Astrocyte (in vitro differentiated cells and primary cell): ENCODE data around the gene F10. TPM values are rescaled to one million over a fixed set of nuclear protein-coding genes. Genes with fewer than 3 reads are reported as not detected.

ENCODE experiments used
- DNase-seq: peaks from one replicate; pipeline ENCODE4 v3.0.0-alpha.2; 2010; ENCODE audit warnings: low read depth
- FAIRE-seq: peaks from 2 replicates; lab custom pipeline; 2011; peaks lifted over from hg19 to GRCh38; lab: Jason Lieb, UNC
- H2AFZ ChIP-seq: 2 replicates; pipeline ENCODE4 v1.6.0; 2012; ENCODE audit warnings: low read depth, low read length, inconsistent platforms
- H3K27ac ChIP-seq: 2 replicates; pipeline ENCODE4 v1.5.1; 2011; ENCODE audit warnings: low read depth, low read length, inconsistent platforms
- H3K27me3 ChIP-seq: 2 replicates; pipeline ENCODE4 v1.6.0; 2011; ENCODE audit warnings: low read length, inconsistent platforms; ENCODE audit not compliant: insufficient read depth
- H3K36me3 ChIP-seq: 2 replicates; pipeline ENCODE4 v1.5.1; 2011; ENCODE audit warnings: low read length, inconsistent platforms; ENCODE audit not compliant: insufficient read depth
- H3K4me1 ChIP-seq: 2 replicates; pipeline ENCODE4 v1.5.1; 2011; ENCODE audit warnings: low read length, inconsistent platforms; ENCODE audit not compliant: insufficient read depth
- H3K4me2 ChIP-seq: 2 replicates; pipeline ENCODE4 v1.6.0; 2012; ENCODE audit warnings: low read length, inconsistent platforms
- H3K4me3 ChIP-seq: 2 replicates; pipeline ENCODE4 v1.5.1; 2011; ENCODE audit warnings: low read depth, mild to moderate bottlenecking, low read length, inconsistent platforms; ENCODE audit not compliant: insufficient read depth
- H3K79me2 ChIP-seq: 2 replicates; pipeline ENCODE4 v1.6.0; 2012; ENCODE audit warnings: mild to moderate bottlenecking, low read length, inconsistent platforms; ENCODE audit not compliant: insufficient read depth
- H3K9ac ChIP-seq: 2 replicates; pipeline ENCODE4 v1.6.0; 2012; ENCODE audit warnings: mild to moderate bottlenecking, low read length, inconsistent platforms
- H3K9me3 ChIP-seq: 2 replicates; pipeline ENCODE4 v1.5.1; 2012; ENCODE audit warnings: low read depth, mild to moderate bottlenecking, low read length, inconsistent platforms; ENCODE audit not compliant: insufficient read depth
- H4K20me1 ChIP-seq: 2 replicates; pipeline ENCODE4 v1.6.0; 2012; ENCODE audit warnings: low read length, inconsistent platforms; ENCODE audit not compliant: insufficient read depth
- H3K27ac Mint-ChIP-seq: one replicate; pipeline ENCODE4 v1.8.0; 2021; ENCODE audit warnings: mild to moderate bottlenecking, mixed read lengths; ENCODE audit not compliant: unreplicated experiment
- H3K27me3 Mint-ChIP-seq: one replicate; pipeline ENCODE4 v1.8.0; 2021; ENCODE audit warnings: low read depth, mixed read lengths; ENCODE audit not compliant: unreplicated experiment
- H3K36me3 Mint-ChIP-seq: one replicate; pipeline ENCODE4 v1.8.0; 2021; ENCODE audit warnings: low read depth, mixed read lengths; ENCODE audit not compliant: unreplicated experiment
- H3K4me1 Mint-ChIP-seq: one replicate; pipeline ENCODE4 v1.8.0; 2021; ENCODE audit warnings: low read depth, mixed read lengths; ENCODE audit not compliant: unreplicated experiment
- H3K4me3 Mint-ChIP-seq: one replicate; pipeline ENCODE4 v1.8.0; 2021; ENCODE audit warnings: mild to moderate bottlenecking, moderate library complexity, mixed read lengths; ENCODE audit not compliant: unreplicated experiment
- H3K9me3 Mint-ChIP-seq: one replicate; pipeline ENCODE4 v1.8.0; 2021; ENCODE audit warnings: mild to moderate bottlenecking, mixed read lengths; ENCODE audit not compliant: unreplicated experiment
- CTCF ChIP-seq: IDR thresholded peaks from 2 replicates; pipeline ENCODE4 v1.5.1; 2011; ENCODE audit warnings: low read depth, mild to moderate bottlenecking, inconsistent platforms, low read length, moderate library complexity; ENCODE audit not compliant: insufficient read depth
- EZH2 ChIP-seq: IDR thresholded peaks from 2 replicates; pipeline ENCODE4 v1.6.1; 2012; ENCODE audit warnings: mild to moderate bottlenecking, low read length, inconsistent platforms; ENCODE audit not compliant: insufficient read depth
- total RNA-seq: library from RNA; stranded (reverse); gene quantifications from 2 replicates; pipeline ENCODE4 v1.2.1, GENCODE V29; 2021

F10 gene
- total RNA-seq, 1 donor from 2014 or later: 0.45 TPM

DNA sequence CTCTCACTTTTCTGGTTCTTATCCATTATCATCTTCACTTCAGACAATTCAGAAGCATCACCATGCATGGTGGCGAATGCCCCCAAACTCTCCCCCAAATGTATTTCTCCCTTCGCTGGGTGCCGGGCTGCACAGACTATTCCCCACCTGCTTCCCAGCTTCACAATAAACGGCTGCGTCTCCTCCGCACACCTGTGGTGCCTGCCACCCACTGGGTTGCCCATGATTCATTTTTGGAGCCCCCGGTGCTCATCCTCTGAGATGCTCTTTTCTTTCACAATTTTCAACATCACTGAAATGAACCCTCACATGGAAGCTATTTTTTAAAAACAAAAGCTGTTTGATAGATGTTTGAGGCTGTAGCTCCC is 2.8 kb upstream of the F10 start:
- H3K27me3 ChIP-seq: peaks cover 9% of the 10 kb centered on the region
- no peaks in the 10 kb centered on the region for H4K20me1 ChIP-seq
- no peaks in the 10 kb centered on the region for H3K79me2 ChIP-seq
- no peak for TF ChIP-seq EZH2
- FAIRE-seq: no peak
- no peak overlapping the region for H3K27ac ChIP-seq
- Mint-ChIP-seq H3K27ac (no peak overlapping the region), H3K4me3 (no peak overlapping the region), H3K27me3 (peaks cover 55% of the 10 kb centered on the region), H3K9me3 (no peaks in the 10 kb centered on the region), H3K4me1 (peaks cover 3% of the 10 kb centered on the region), H3K36me3 (no peaks in the 10 kb centered on the region)
- H3K9ac ChIP-seq: no peak overlapping the region
- H3K4me3 ChIP-seq: no peak overlapping the region
- H3K36me3 ChIP-seq: no peaks in the 10 kb centered on the region
- no peak overlapping the region for H3K4me2 ChIP-seq
- no peak for DNase-seq
- H3K9me3 ChIP-seq: no peaks in the 10 kb centered on the region
- H2AFZ ChIP-seq: no peak overlapping the region
- no peaks in the 10 kb centered on the region for H3K4me1 ChIP-seq

GRCh38 chr13:113120300-113121182 is 2.1 kb upstream of the F10 start:
- Mint-ChIP-seq H3K36me3 (no peaks in the 10 kb centered on the region), H3K9me3 (no peaks in the 10 kb centered on the region), H3K27me3 (peaks cover 54% of the 10 kb centered on the region), H3K4me3 (no peak overlapping the region), H3K27ac (no peak overlapping the region), H3K4me1 (peaks cover 3% of the 10 kb centered on the region)
- no peak for FAIRE-seq
- Histone ChIP-seq H3K27me3 (peaks cover 9% of the 10 kb centered on the region), H3K9ac (no peak overlapping the region), H3K4me3 (no peak overlapping the region), H3K9me3 (no peaks in the 10 kb centered on the region), H2AFZ (no peak overlapping the region), H3K4me1 (no peaks in the 10 kb centered on the region), H4K20me1 (no peaks in the 10 kb centered on the region), H3K27ac (no peak overlapping the region), H3K79me2 (no peaks in the 10 kb centered on the region), H3K4me2 (no peak overlapping the region), H3K36me3 (no peaks in the 10 kb centered on the region)
- no peak for DNase-seq
- no peak for TF ChIP-seq CTCF
- no peak for TF ChIP-seq EZH2

DNA sequence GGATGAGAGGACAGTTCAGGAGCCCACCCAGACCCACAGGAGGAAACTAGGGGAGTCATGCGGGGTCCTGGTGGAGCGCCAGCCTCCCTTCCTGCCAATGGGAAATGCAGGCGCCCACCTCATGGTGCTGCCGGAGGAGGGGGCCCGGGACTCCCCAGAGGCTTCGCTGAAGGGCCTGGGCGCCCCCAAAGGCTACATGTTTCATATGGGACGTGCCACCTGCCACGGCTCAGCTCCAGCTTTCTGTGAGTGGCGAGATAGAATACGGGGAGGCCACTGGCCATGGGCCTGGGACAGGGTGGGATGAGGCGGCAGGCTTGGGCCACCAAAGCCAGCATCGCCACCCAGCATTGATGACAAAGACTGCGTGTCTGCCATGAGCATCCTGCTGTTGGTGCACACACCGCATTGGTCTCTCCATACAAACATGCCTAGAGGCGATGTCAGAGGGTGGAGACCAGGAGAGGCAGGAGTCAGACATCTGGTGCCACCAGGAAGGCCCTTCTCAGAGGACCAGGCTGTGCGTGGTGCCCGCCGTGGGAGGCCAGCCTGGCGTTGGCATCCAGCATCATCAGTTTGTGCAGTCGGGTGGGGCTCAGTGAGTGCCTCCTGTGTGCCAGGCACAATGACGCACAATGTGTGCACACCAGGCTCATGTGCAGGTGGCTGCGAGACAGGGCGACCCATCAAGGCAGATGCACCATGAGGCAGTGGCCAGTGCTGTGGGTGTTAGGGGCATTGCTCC is 1.2 kb upstream of the F10 start:
- Mint-ChIP-seq H3K27me3 (peaks cover 53% of the 10 kb centered on the region), H3K4me3 (no peak overlapping the region), H3K4me1 (peaks cover 3% of the 10 kb centered on the region), H3K27ac (no peak overlapping the region), H3K36me3 (no peaks in the 10 kb centered on the region), H3K9me3 (no peaks in the 10 kb centered on the region)
- no peak overlapping the region for H3K4me2 ChIP-seq
- no peak overlapping the region for H3K4me3 ChIP-seq
- TF ChIP-seq EZH2 (no peak), CTCF (no peak)
- DNase-seq: no peak
- no peak overlapping the region for H3K9ac ChIP-seq
- no peaks in the 10 kb centered on the region for H3K79me2 ChIP-seq
- H3K4me1 ChIP-seq: no peaks in the 10 kb centered on the region
- H4K20me1 ChIP-seq: no peaks in the 10 kb centered on the region
- H3K9me3 ChIP-seq: no peaks in the 10 kb centered on the region
- H3K36me3 ChIP-seq: no peaks in the 10 kb centered on the region
- FAIRE-seq: no peak
- peaks cover 9% of the 10 kb centered on the region for H3K27me3 ChIP-seq
- no peak overlapping the region for H2AFZ ChIP-seq
- H3K27ac ChIP-seq: no peak overlapping the region
